ENCODE data around the gene STON1.

DNA sequence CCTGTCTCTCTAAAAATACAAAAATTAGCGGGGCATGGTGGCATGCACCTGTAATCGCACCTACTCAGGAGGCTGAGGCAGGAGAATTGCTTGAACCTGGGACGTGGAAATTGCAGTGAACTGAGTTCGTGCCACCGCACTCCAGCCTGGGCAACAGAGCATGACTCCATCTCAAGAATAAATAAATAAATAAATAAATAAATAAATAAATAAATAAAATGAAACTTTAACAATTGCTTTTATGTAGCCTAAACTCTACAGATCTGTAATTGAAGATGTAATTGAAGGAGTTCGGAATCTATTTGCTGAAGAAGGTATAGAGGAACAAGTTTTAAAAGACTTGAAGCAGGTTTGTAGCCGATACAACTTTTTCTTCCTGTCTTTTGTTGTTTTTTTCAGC lies 90.7 kb downstream of the STON1 start:
- TF ChIP-seq ZFP30 (CRISPR knock-in tag; IDR thresholded peaks at IDR 0.05) (no peak), ISL1 (CRISPR knock-in tag; IDR thresholded peaks at IDR 0.05) (no peak), PATZ1 (CRISPR knock-in tag; IDR thresholded peaks at IDR 0.05; ENCODE audit: borderline replicate concordance) (no peak), CREB5 (CRISPR knock-in tag; IDR thresholded peaks at IDR 0.05; ENCODE audit: low read depth) (no peak), TCF4 (CRISPR knock-in tag; IDR thresholded peaks at IDR 0.05; ENCODE audit: borderline replicate concordance) (no peak), PPARA (CRISPR knock-in tag; IDR thresholded peaks at IDR 0.05; ENCODE audit: borderline replicate concordance) (no peak), ESRRG (CRISPR knock-in tag; IDR thresholded peaks at IDR 0.05) (no peak), TSHZ2 (CRISPR knock-in tag; IDR thresholded peaks at IDR 0.05) (no peak), ZC3H10 (CRISPR knock-in tag; IDR thresholded peaks at IDR 0.05) (no peak), OSR1 (CRISPR knock-in tag; IDR thresholded peaks at IDR 0.05) (no peak), BACH2 (CRISPR knock-in tag; IDR thresholded peaks at IDR 0.05; ENCODE audit: borderline replicate concordance) (no peak), CSDC2 (CRISPR knock-in tag; IDR thresholded peaks at IDR 0.05) (no peak)

Measured in SK-N-SH treated with all-trans-retinoic acid at 6 μM for 48 hours (cell line).